K562 (cell line): ENCODE measurements around the gene NPDC1. TPM values are rescaled to one million over a fixed set of nuclear protein-coding genes. Genes with fewer than 3 reads are reported as not detected.

Experiments
- BRD9 ChIP-seq: fragments of 450-650 bp; IDR thresholded peaks from 2 replicates; pipeline ENCODE4 v1.6.1; 2018; ENCODE audit warnings: low read depth; ENCODE audit not compliant: partially characterized antibody
- FOXK1 ChIP-seq: sonication (generic); formaldehyde crosslinking; IDR thresholded peaks from 2 replicates; pipeline ENCODE4 v1.8.0; 2022; ENCODE audit warnings: missing genetic modification reagents, mild to moderate bottlenecking, borderline replicate concordance
- KAT8 ChIP-seq: fragments of 450-650 bp; IDR thresholded peaks from 2 replicates; pipeline ENCODE4 v1.6.1; 2016; ENCODE audit warnings: low read depth, mild to moderate bottlenecking
- LARP7 ChIP-seq: fragments of 450-650 bp; IDR thresholded peaks from 2 replicates; pipeline ENCODE4 v1.6.1; 2016
- LCOR ChIP-seq: sonication (generic); formaldehyde crosslinking; IDR thresholded peaks from 2 replicates; pipeline ENCODE4 v1.8.0; 2022; ENCODE audit warnings: mild to moderate bottlenecking, missing genetic modification reagents
- ZBTB26 ChIP-seq: fragments of 450-650 bp; formaldehyde crosslinking; IDR thresholded peaks from 2 replicates; pipeline ENCODE4 v1.4.0; 2022; ENCODE audit warnings: missing genetic modification characterization
- ZBTB8A ChIP-seq: fragments of 450-650 bp; IDR thresholded peaks from 2 replicates; pipeline ENCODE4 v1.6.1; 2018; ENCODE audit warnings: mild to moderate bottlenecking, moderate library complexity; ENCODE audit not compliant: partially characterized antibody
- polyA plus RNA-seq, 8 experiments: library from polyadenylated mRNA; depleted of rRNA in 4 of 8; stranded (reverse) in 5 of 8; unstranded in 3 of 8; fragments of >200 nt; fragmentation: Nextera tagmentation in 2 of 8; fragmentation: Illumina TruSeq in 1 of 8; extraction: Ambion mirVana in 2 of 8; extraction: Trizol in 1 of 8; gene quantifications; 2 replicates each; pipeline versions ENCODE4 v1.2.1 to v1.2.3, GENCODE V29; 2011 to 2014; ENCODE audit warnings: inconsistent platforms in 1 of 8, missing spikeins in 1 of 8
- total RNA-seq, 7 experiments: library from RNA; depleted of rRNA in 6 of 7; stranded (reverse); fragments of >200 nt in 6 of 7; fragmentation: Illumina TruSeq in 2 of 7; extraction: Trizol in 2 of 7; gene quantifications; 2 replicates each; pipeline versions ENCODE4 v1.2.1 to v1.2.3, GENCODE V29; 2011 to 2021; ENCODE audit warnings: low replicate concordance in 1 of 7
- TF ChIP-seq, protein P1 (sequence below): sonication (generic); formaldehyde crosslinking; IDR thresholded peaks from 2 replicates; pipeline ENCODE4 v1.8.0; 2023; ENCODE audit warnings: missing genetic modification reagents, mild to moderate bottlenecking, borderline replicate concordance
- TF ChIP-seq, protein P2 (sequence below): fragments of 200-800 bp; sonication (Bioruptor generic); IDR thresholded peaks from 2 replicates; pipeline ENCODE4 v1.6.1; 2017; ENCODE audit warnings: missing genetic modification characterization, missing compliant biosample characterization

The NPDC1 gene
- total and polyA plus RNA-seq, 9 of the 15 experiments (the other 6 are each of a cell fraction or from before 2014, with no cell fraction given) = 0.06 to 2.1 (median 0.53) TPM; not detected in 3

- TF ChIP-seq ZBTB26 (CRISPR knock-in tag) = no peak
- no peak for TF ChIP-seq LARP7
- TF ChIP-seq KAT8 = no peak
- 0 out of 2 replicates have a peak, but pooled peaks have one; percentile 14 for TF ChIP-seq LCOR (CRISPR knock-in tag)
- TF ChIP-seq, protein P1, sequence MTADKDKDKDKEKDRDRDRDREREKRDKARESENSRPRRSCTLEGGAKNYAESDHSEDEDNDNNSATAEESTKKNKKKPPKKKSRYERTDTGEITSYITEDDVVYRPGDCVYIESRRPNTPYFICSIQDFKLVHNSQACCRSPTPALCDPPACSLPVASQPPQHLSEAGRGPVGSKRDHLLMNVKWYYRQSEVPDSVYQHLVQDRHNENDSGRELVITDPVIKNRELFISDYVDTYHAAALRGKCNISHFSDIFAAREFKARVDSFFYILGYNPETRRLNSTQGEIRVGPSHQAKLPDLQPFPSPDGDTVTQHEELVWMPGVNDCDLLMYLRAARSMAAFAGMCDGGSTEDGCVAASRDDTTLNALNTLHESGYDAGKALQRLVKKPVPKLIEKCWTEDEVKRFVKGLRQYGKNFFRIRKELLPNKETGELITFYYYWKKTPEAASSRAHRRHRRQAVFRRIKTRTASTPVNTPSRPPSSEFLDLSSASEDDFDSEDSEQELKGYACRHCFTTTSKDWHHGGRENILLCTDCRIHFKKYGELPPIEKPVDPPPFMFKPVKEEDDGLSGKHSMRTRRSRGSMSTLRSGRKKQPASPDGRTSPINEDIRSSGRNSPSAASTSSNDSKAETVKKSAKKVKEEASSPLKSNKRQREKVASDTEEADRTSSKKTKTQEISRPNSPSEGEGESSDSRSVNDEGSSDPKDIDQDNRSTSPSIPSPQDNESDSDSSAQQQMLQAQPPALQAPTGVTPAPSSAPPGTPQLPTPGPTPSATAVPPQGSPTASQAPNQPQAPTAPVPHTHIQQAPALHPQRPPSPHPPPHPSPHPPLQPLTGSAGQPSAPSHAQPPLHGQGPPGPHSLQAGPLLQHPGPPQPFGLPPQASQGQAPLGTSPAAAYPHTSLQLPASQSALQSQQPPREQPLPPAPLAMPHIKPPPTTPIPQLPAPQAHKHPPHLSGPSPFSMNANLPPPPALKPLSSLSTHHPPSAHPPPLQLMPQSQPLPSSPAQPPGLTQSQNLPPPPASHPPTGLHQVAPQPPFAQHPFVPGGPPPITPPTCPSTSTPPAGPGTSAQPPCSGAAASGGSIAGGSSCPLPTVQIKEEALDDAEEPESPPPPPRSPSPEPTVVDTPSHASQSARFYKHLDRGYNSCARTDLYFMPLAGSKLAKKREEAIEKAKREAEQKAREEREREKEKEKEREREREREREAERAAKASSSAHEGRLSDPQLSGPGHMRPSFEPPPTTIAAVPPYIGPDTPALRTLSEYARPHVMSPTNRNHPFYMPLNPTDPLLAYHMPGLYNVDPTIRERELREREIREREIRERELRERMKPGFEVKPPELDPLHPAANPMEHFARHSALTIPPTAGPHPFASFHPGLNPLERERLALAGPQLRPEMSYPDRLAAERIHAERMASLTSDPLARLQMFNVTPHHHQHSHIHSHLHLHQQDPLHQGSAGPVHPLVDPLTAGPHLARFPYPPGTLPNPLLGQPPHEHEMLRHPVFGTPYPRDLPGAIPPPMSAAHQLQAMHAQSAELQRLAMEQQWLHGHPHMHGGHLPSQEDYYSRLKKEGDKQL (CRISPR knock-in tag) = 0 out of 2 replicates have a peak, but pooled peaks have one; percentile 58
- TF ChIP-seq, protein P2, sequence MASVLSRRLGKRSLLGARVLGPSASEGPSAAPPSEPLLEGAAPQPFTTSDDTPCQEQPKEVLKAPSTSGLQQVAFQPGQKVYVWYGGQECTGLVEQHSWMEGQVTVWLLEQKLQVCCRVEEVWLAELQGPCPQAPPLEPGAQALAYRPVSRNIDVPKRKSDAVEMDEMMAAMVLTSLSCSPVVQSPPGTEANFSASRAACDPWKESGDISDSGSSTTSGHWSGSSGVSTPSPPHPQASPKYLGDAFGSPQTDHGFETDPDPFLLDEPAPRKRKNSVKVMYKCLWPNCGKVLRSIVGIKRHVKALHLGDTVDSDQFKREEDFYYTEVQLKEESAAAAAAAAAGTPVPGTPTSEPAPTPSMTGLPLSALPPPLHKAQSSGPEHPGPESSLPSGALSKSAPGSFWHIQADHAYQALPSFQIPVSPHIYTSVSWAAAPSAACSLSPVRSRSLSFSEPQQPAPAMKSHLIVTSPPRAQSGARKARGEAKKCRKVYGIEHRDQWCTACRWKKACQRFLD (CRISPR knock-in tag) = peak; percentile 82; the same call in 1 of the 2 replicates
- no peak for TF ChIP-seq FOXK1 (CRISPR knock-in tag)
- TF ChIP-seq ZBTB8A = no peak
- TF ChIP-seq BRD9 = peak; percentile 23
These were observed 24.9 kb upstream of the NPDC1 start (continued) for GRCh38 chr9:137070906-137071275.
